Nephron (organoid): ENCODE results near the gene YEATS2.
A peak's percentile ranks its signal among the peaks of the same experiment; 100 is the strongest.

ENCODE experiments used
- H3K27ac Mint-ChIP-seq, 3 experiments: 2 replicates each; pipeline ENCODE4 v1.8.0; 2020; ENCODE audit warnings: mixed read lengths in 3 of 3, mild to moderate bottlenecking in 2 of 3, moderate library complexity in 1 of 3
- H3K27me3 Mint-ChIP-seq: 2 replicates; pipeline ENCODE4 v1.8.0; 2021; ENCODE audit warnings: low read depth, mild to moderate bottlenecking, moderate library complexity, mixed read lengths
- H3K36me3 Mint-ChIP-seq: 2 replicates; pipeline ENCODE4 v1.8.0; 2020; ENCODE audit warnings: low read depth, mixed read lengths
- H3K4me1 Mint-ChIP-seq: 2 replicates; pipeline ENCODE4 v1.8.0; 2020; ENCODE audit warnings: mixed read lengths
- H3K4me3 Mint-ChIP-seq, 3 experiments: 2 replicates each; pipeline ENCODE4 v1.8.0; 2020; ENCODE audit warnings: mild to moderate bottlenecking in 3 of 3, mixed read lengths in 3 of 3, moderate library complexity in 2 of 3
- H3K9me3 Mint-ChIP-seq: 2 replicates; pipeline ENCODE4 v1.8.0; 2020; ENCODE audit warnings: mixed read lengths
- TF ChIP-seq, protein P1 (sequence below), 3 experiments: fragments of 200-600 bp; sonication (generic); IDR thresholded peaks; one replicate each; pipeline ENCODE4 v1.5.0; 2021; ENCODE audit warnings: antibody characterized with exemption in 3 of 3; ENCODE audit not compliant: unreplicated experiment in 3 of 3

YEATS2 gene

GRCh38 chr3:183810643-183811594, 113.3 kb downstream of the YEATS2 start:
- TF ChIP-seq, protein P1, sequence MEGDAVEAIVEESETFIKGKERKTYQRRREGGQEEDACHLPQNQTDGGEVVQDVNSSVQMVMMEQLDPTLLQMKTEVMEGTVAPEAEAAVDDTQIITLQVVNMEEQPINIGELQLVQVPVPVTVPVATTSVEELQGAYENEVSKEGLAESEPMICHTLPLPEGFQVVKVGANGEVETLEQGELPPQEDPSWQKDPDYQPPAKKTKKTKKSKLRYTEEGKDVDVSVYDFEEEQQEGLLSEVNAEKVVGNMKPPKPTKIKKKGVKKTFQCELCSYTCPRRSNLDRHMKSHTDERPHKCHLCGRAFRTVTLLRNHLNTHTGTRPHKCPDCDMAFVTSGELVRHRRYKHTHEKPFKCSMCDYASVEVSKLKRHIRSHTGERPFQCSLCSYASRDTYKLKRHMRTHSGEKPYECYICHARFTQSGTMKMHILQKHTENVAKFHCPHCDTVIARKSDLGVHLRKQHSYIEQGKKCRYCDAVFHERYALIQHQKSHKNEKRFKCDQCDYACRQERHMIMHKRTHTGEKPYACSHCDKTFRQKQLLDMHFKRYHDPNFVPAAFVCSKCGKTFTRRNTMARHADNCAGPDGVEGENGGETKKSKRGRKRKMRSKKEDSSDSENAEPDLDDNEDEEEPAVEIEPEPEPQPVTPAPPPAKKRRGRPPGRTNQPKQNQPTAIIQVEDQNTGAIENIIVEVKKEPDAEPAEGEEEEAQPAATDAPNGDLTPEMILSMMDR (IDR thresholded peaks at IDR 0.05; ENCODE audit: unreplicated experiment in 3 of 3) = no peak

GRCh38 chr3:183811638-183812037, 114.0 kb downstream of the YEATS2 start:
- peaks cover 59% of the 10 kb centered on the region for H3K36me3 Mint-ChIP-seq
- no peaks in the 10 kb centered on the region for H3K9me3 Mint-ChIP-seq
- H3K4me3 Mint-ChIP-seq = no peak overlapping the region
- peaks cover 21% of the 10 kb centered on the region for H3K4me1 Mint-ChIP-seq
- TF ChIP-seq, protein P1 (IDR thresholded peaks at IDR 0.05; ENCODE audit: unreplicated experiment in 3 of 3) = no peak
- H3K27me3 Mint-ChIP-seq = no peaks in the 10 kb centered on the region
- no peak overlapping the region for H3K27ac Mint-ChIP-seq

More at GRCh38 chr3:183810643-183811594, 113.3 kb downstream of the YEATS2 start:
- Mint-ChIP-seq H3K36me3 (peaks cover 60% of the 10 kb centered on the region), H3K27me3 (no peaks in the 10 kb centered on the region), H3K27ac (no peak overlapping the region), H3K4me3 (no peak overlapping the region), H3K9me3 (no peaks in the 10 kb centered on the region), H3K4me1 (peaks cover 23% of the 10 kb centered on the region)

GRCh38 chr3:183812761-183813445, 115.3 kb downstream of the YEATS2 start:
- Mint-ChIP-seq H3K27ac (peak overlapping the region; percentile 5 to 45 (median 44)), H3K4me1 (peaks cover 10% of the 10 kb centered on the region), H3K27me3 (no peaks in the 10 kb centered on the region), H3K9me3 (no peaks in the 10 kb centered on the region), H3K36me3 (peaks cover 50% of the 10 kb centered on the region), H3K4me3 (no peak overlapping the region)
- TF ChIP-seq, protein P1 (IDR thresholded peaks at IDR 0.05; ENCODE audit: unreplicated experiment in 3 of 3) = no peak

GRCh38 chr3:183814240-183814639, 116.6 kb downstream of the YEATS2 start:
- Mint-ChIP-seq H3K4me3 (no peak overlapping the region), H3K27ac (peak overlapping the region in 1 of 3 experiments; percentile 21), H3K4me1 (peaks cover under 1% of the 10 kb centered on the region), H3K27me3 (no peaks in the 10 kb centered on the region), H3K36me3 (peaks cover 40% of the 10 kb centered on the region), H3K9me3 (no peaks in the 10 kb centered on the region)
- TF ChIP-seq, protein P1 (IDR thresholded peaks at IDR 0.05; ENCODE audit: unreplicated experiment in 3 of 3) = no peak

DNA sequence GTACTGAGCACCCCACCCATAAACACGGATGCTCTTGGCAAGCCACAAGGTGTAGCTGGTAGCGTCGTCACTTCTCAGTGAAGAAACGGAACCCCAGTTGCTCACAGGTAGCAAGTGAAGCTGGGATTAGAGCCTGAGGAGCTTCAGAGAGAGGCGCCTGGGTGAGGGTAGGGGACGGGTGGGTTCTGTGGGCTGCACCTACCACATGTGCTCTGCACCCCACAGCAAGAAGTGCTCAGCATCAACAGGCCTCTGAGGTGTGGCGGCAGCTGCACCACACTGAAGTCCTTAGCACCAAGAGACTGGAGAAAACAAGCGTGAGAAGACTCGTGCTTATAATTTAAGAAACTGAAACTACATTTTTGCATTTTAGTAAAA, 118.0 kb downstream of the YEATS2 start:
- no peaks in the 10 kb centered on the region for H3K27me3 Mint-ChIP-seq
- TF ChIP-seq, protein P1 (IDR thresholded peaks at IDR 0.05; ENCODE audit: unreplicated experiment in 3 of 3) = no peak
- H3K27ac Mint-ChIP-seq = no peak overlapping the region
- peaks cover 33% of the 10 kb centered on the region for H3K36me3 Mint-ChIP-seq
- no peaks in the 10 kb centered on the region for H3K4me1 Mint-ChIP-seq
- H3K4me3 Mint-ChIP-seq = no peak overlapping the region
- H3K9me3 Mint-ChIP-seq = no peaks in the 10 kb centered on the region
